Heart left ventricle (tissue), 16 donors: ENCODE measurements around the gene LMF1. TPM values are rescaled to one million over a fixed set of nuclear protein-coding genes. Genes with fewer than 3 reads are reported as not detected.

Source experiments
- ATAC-seq, 4 donors: fragments of 200-7000 bp; cut with Tn5 transposase; one replicate each; pipeline ENCODE4 v1.9.1; 2020 to 2022; ENCODE audit warnings: moderate library complexity in 4 of 4, mild to moderate bottlenecking in 3 of 4, moderate number of reproducible peaks in 1 of 4
- DNase-seq, 5 donors: peaks; one replicate each; pipeline ENCODE4 v3.0.0-alpha.2; 2020
- H3K27ac ChIP-seq, 12 donors: fragments of 200-600 bp; sonication (generic) in 4 of 12; one replicate each; pipeline versions ENCODE4 v1.5.0 to v1.8.0; 2016 to 2022; ENCODE audit warnings: mild to moderate bottlenecking in 2 of 12
- H3K27me3 ChIP-seq, 9 donors: fragments of 200-600 bp; sonication (generic) in 2 of 9; one replicate each; pipeline versions ENCODE4 v1.5.1 to v1.8.0; 2016 to 2022; ENCODE audit warnings: mild to moderate bottlenecking in 3 of 9
- H3K36me3 ChIP-seq, 9 donors: fragments of 200-600 bp; sonication (generic) in 2 of 9; one replicate each; pipeline versions ENCODE4 v1.5.0 to v1.8.0; 2018 to 2022; ENCODE audit warnings: mild to moderate bottlenecking in 2 of 9
- H3K4me1 ChIP-seq, 12 donors: fragments of 200-600 bp; sonication (generic) in 4 of 12; one replicate each; pipeline versions ENCODE4 v1.5.0 to v1.8.0; 2016 to 2022; ENCODE audit warnings: mild to moderate bottlenecking in 3 of 12
- H3K4me3 ChIP-seq, 12 donors: fragments of 200-600 bp; sonication (generic) in 4 of 12; one replicate each; pipeline versions ENCODE4 v1.5.0 to v1.8.0; 2017 to 2022; ENCODE audit warnings: mild to moderate bottlenecking in 9 of 12, moderate library complexity in 4 of 12
- H3K9me3 ChIP-seq, 12 donors: fragments of 200-600 bp; sonication (generic) in 4 of 12; one replicate each; pipeline versions ENCODE4 v1.5.0 to v1.8.0; 2016 to 2022; ENCODE audit warnings: mild to moderate bottlenecking in 1 of 12
- CTCF ChIP-seq, 12 donors: fragments of 200-600 bp; sonication (generic) in 4 of 12; IDR thresholded peaks; one replicate each; pipeline versions ENCODE4 v1.5.0 to v1.8.0; 2018 to 2022; ENCODE audit warnings: antibody characterized with exemption in 12 of 12, mild to moderate bottlenecking in 5 of 12
- POLR2A ChIP-seq, 2 donors: fragments of 450-650 bp; IDR thresholded peaks; one replicate each; pipeline ENCODE4 v1.6.1; 2017; ENCODE audit warnings: antibody characterized with exemption in 2 of 2, mild to moderate bottlenecking in 2 of 2, moderate library complexity in 2 of 2
- WGBS, 4 donors: extraction: QIAGEN DNeasy Blood & Tissue Kit in 2 of 4; methylation state at CpG; one replicate each; pipeline versions ENCODE4 v1.1.5 to v1.1.7; 2013 to 2018; 5-methylcytosine and 5-hydroxymethylcytosine counted together
- intact Hi-C, 10 donors: fragments of 100-400 bp; cut with DNase I; formaldehyde crosslinking; loops; one replicate each; pipeline versions ENCODE4 v1.11.1 to v1.14.2; 2022
- polyA plus RNA-seq, 2 donors: library from polyadenylated mRNA; stranded (reverse); fragments of 200-250 nt; gene quantifications; one replicate each; pipeline ENCODE4 v1.2.3, GENCODE V29; 2013
- total RNA-seq, 9 donors: library from RNA; depleted of rRNA in 2 of 9; stranded (reverse); fragments of >200 nt in 2 of 9; fragmentation: NEBNext Ultra II Directional in 3 of 9; extraction: Animal tissue kit (Norgen Biotek cat#: 25700) in 3 of 9; gene quantifications; one replicate each; pipeline versions ENCODE4 v1.1.0 to v1.2.4, GENCODE V29; 2016 to 2023
- donor health status: ischemic (EF 13 %, LVEDD 7.1; RV severe dilation, severe dysfunction).
- donor health status: healthy with polysubstance abuse.
- donor health status: DM: no; HTN: yes; CAD: no.
- donor health status: DM: no; HTN: no; CAD: no.
- donor health status: ischemic (EF 25% LVEDD 6.9; RV normal size, moderate dysfunction).
- donor health status: ischemic (EF 25% LVEDD 5.7; RV mildly dilated, moderate dysfunction).
- donor health status: healthy.
- donor health status: DM: yes; HTN: yes; CAD: no.
- donor health status: ischemic (EF 35%, LVEDD 5.7; RV mildly dilated, moderate dysfunction).
- donor health status: nonischemic (EF 11% LVEDD 7.7; RV severe dilation, severe dysfunction).
- donor health status: DM: yes; HTN: yes; CAD: no.
- donor health status: PGD.
- donor health status: ischemic (EF 29% LVEDD 5.4; RV normal size, mild dysfunction).
- donor health status: nonischemic (EF 23%, LVEDD 6.1; RV moderate dilation, normal function).

The LMF1 gene
- total and polyA plus RNA-seq, 11 donors: 4.3 to 19.2 (median 7.1) TPM

GRCh38 chr16:938752-939151 is 32.0 kb downstream of the LMF1 start:
- ATAC-seq: no peak
- Histone ChIP-seq H3K27me3 (no peaks in the 10 kb centered on the region), H3K36me3 (peaks cover 0 to 22% (median 3%) of the 10 kb centered on the region in 9 donors), H3K4me1 (no peaks in the 10 kb centered on the region), H3K27ac (no peak overlapping the region), H3K9me3 (peaks cover 0 to 26% (median 12%) of the 10 kb centered on the region in 12 donors), H3K4me3 (no peak overlapping the region)
- TF ChIP-seq CTCF (IDR thresholded peaks at IDR 0.05) (no peak), POLR2A (IDR thresholded peaks at IDR 0.05) (no peak)
- no peak for DNase-seq
- intact Hi-C loops: no loop called here
- 75 to 91% (median 89%) methylated on average over 9 of the region's 9 CpGs for WGBS, 4 donors

GRCh38 chr16:938136-938535 is 32.6 kb downstream of the LMF1 start:
- peak in 1 of 4 donors; percentile 30 for ATAC-seq

DNA sequence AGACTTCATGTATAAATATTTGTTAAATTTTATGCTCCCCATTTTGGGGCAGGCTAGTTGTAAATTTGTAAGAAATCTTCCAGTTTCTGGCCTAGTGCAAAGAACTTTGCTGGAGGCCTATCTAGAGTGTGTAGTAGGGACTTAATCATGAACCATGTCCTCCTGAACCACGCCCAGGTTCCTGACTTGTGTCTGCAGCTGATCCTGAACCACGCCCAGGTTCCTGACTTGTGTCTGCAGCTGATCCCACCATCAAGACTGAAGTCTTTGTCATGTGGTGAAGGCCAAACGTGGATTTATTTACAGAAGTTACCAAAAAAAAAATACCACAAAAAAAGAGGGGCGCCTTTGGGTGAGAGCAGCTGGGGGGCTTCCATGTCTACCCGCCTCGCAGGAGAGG is 33.1 kb downstream of the LMF1 start:
- peak in 1 of 5 donors; percentile 6 for DNase-seq
- Histone ChIP-seq H3K4me1 (no peaks in the 10 kb centered on the region), H3K4me3 (no peak overlapping the region), H3K9me3 (peaks cover 0 to 25% (median 12%) of the 10 kb centered on the region in 12 donors), H3K27ac (no peak overlapping the region), H3K36me3 (peaks cover 0 to 32% (median 13%) of the 10 kb centered on the region in 9 donors), H3K27me3 (no peaks in the 10 kb centered on the region)
- WGBS, 4 donors: 77 to 95% (median 91%) methylated on average over 6 of the region's 6 CpGs
- TF ChIP-seq CTCF (IDR thresholded peaks at IDR 0.05): no peak
- no peak for TF ChIP-seq POLR2A (IDR thresholded peaks at IDR 0.05)
- no peak for ATAC-seq
- intact Hi-C loops: no loop called here

More at GRCh38 chr16:938136-938535, 32.6 kb downstream of the LMF1 start:
- Histone ChIP-seq H3K4me3 (no peak overlapping the region), H3K27me3 (no peaks in the 10 kb centered on the region), H3K9me3 (peaks cover 0 to 26% (median 12%) of the 10 kb centered on the region in 12 donors), H3K27ac (no peak overlapping the region), H3K4me1 (no peaks in the 10 kb centered on the region), H3K36me3 (peaks cover 0 to 28% (median 9%) of the 10 kb centered on the region in 9 donors)
- no peak for TF ChIP-seq POLR2A (IDR thresholded peaks at IDR 0.05)
- no peak for TF ChIP-seq CTCF (IDR thresholded peaks at IDR 0.05)
- intact Hi-C loops: no loop called here
- DNase-seq: peak in 1 of 5 donors; percentile 5
- WGBS, 4 donors: 83 to 96% (median 91%) methylated on average over 16 to 18 of the region's 18 CpGs

GRCh38 chr16:937311-937710 is 33.5 kb downstream of the LMF1 start:
- H3K27me3 ChIP-seq: no peaks in the 10 kb centered on the region
- ATAC-seq (no peak), DNase-seq (peak in 1 of 5 donors; percentile 11)
- no peak overlapping the region for H3K27ac ChIP-seq
- intact Hi-C loops: no loop called here
- TF ChIP-seq POLR2A (IDR thresholded peaks at IDR 0.05): no peak
- peaks cover 0 to 34% (median 15%) of the 10 kb centered on the region in 9 donors for H3K36me3 ChIP-seq
- 66 to 92% (median 90%) methylated on average over 7 to 8 of the region's 8 CpGs for WGBS, 4 donors
- no peak overlapping the region for H3K4me3 ChIP-seq
- no peaks in the 10 kb centered on the region for H3K4me1 ChIP-seq
- H3K9me3 ChIP-seq: peaks cover 0 to 20% (median 12%) of the 10 kb centered on the region in 12 donors

DNA sequence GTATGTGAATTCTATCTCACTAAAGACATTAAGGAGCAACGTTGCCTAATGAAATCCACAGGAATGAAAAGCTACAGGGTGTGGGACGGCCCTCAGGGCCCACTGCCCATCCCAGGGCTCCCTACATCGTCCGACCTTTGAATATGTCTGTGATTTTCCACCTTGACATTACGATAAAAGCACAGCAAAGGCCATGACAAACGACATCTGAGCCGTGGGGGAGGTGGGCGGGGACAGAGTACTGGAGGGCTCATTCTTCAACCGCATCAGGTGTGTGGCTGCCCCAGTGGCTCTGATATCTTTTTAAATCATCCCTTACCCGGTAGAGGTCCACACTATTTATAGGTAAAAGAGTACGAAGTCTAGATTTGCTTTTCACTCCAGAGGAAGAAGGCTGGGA is 35.1 kb downstream of the LMF1 start:
- DNase-seq: peak in 1 of 5 donors; percentile 2
- H3K9me3 ChIP-seq: peaks cover 0 to 4% (median 0%) of the 10 kb centered on the region in 12 donors
- H3K27me3 ChIP-seq: no peaks in the 10 kb centered on the region
- WGBS, 4 donors: 73 to 84% (median 81%) methylated on average over 11 of the region's 11 CpGs
- no peak for ATAC-seq
- H3K4me1 ChIP-seq: no peaks in the 10 kb centered on the region
- intact Hi-C loops: no loop called here
- H3K4me3 ChIP-seq: no peak overlapping the region
- no peak overlapping the region for H3K27ac ChIP-seq
- H3K36me3 ChIP-seq: peaks cover 0 to 42% (median 14%) of the 10 kb centered on the region in 9 donors
- no peak for TF ChIP-seq CTCF (IDR thresholded peaks at IDR 0.05)
- TF ChIP-seq POLR2A (IDR thresholded peaks at IDR 0.05): no peak
